ENCODE measurements around the gene SYNGAP1. TPM values are rescaled to one million over a fixed set of nuclear protein-coding genes. Genes with fewer than 3 reads are reported as not detected.

Gene SYNGAP1
- total RNA-seq, 1 experiment from 2014 or later, result 1.9 TPM

GRCh38 chr6:33423777-33424176 lies 3.9 kb downstream of the SYNGAP1 start:
- no peak overlapping the region for H2AFZ ChIP-seq (ENCODE audit: low read length)
- POLR2A ChIA-PET (ENCODE audit: unreplicated experiment), result no interaction called here
- no peak overlapping the region for H3K9ac ChIP-seq (ENCODE audit: low read length)
- H3K27me3 ChIP-seq (ENCODE audit: low read length), result no peaks in the 10 kb centered on the region
- no peaks in the 10 kb centered on the region for H3K79me2 ChIP-seq (ENCODE audit: low read length)
- H3K36me3 ChIP-seq (ENCODE audit: low read depth, low read length), result no peaks in the 10 kb centered on the region
- H3K4me2 ChIP-seq (ENCODE audit: low read length), result no peak overlapping the region
- no peaks in the 10 kb centered on the region for H3F3A ChIP-seq (ENCODE audit: low read length, unreplicated experiment)
- H3K27ac ChIP-seq (ENCODE audit: low read length), result no peak overlapping the region
- no peaks in the 10 kb centered on the region for H3K9me3 ChIP-seq (ENCODE audit: low read length)
- no peak for TF ChIP-seq EZH2 (IDR thresholded peaks at IDR 0.05; ENCODE audit: low read length, unreplicated experiment)
- H3K9me2 ChIP-seq (replicated peaks; ENCODE audit: low read length), result no peaks in the 10 kb centered on the region
- BruUV-seq (replicated peaks), result no TSS peak
- no peak for DNase-seq
- CTCF ChIA-PET, result no interaction called here
- intact Hi-C loops (cut with micrococcal nuclease), result no loop called here
- no peak overlapping the region for H3K4me3 ChIP-seq (ENCODE audit: low read length)
- H4K20me1 ChIP-seq (ENCODE audit: low read length), result no peaks in the 10 kb centered on the region
- no peak for ATAC-seq
- H3K4me1 ChIP-seq (ENCODE audit: insufficient read depth, low read length), result peaks cover 23% of the 10 kb centered on the region

- DNase-seq, result no peak
- no peaks in the 10 kb centered on the region for H4K20me1 ChIP-seq (ENCODE audit: low read length)
- POLR2A ChIA-PET (ENCODE audit: unreplicated experiment), result interaction anchor here (0.6 kb wide), 1 partner anchor 176 kb away, joined by 7 read pairs; no protein-coding TSS in a partner anchor
- no peaks in the 10 kb centered on the region for H3K36me3 ChIP-seq (ENCODE audit: low read depth, low read length)
- no peaks in the 10 kb centered on the region for H3K9me3 ChIP-seq (ENCODE audit: low read length)
- peak overlapping the region; percentile 71 for H3K9ac ChIP-seq (ENCODE audit: low read length)
- no peak for ATAC-seq
- H3K9me2 ChIP-seq (replicated peaks; ENCODE audit: low read length), result no peaks in the 10 kb centered on the region
- peak overlapping the region; percentile 57 for H3K27ac ChIP-seq (ENCODE audit: low read length)
- peak overlapping the region; percentile 76 for H2AFZ ChIP-seq (ENCODE audit: low read length)
- CTCF ChIA-PET, result interaction anchor here (0.6 kb wide), 1 partner anchor 162 kb away, joined by 8 read pairs; no protein-coding TSS in a partner anchor
- no peaks in the 10 kb centered on the region for H3K27me3 ChIP-seq (ENCODE audit: low read length)
- BruUV-seq (replicated peaks), result TSS peak; percentile 94
- peak overlapping the region; percentile 66 for H3K4me3 ChIP-seq (ENCODE audit: low read length)
- H3K4me2 ChIP-seq (ENCODE audit: low read length), result peak overlapping the region; percentile 89
- H3K79me2 ChIP-seq (ENCODE audit: low read length), result no peaks in the 10 kb centered on the region
- intact Hi-C loops (cut with micrococcal nuclease), result no loop called here
- no peaks in the 10 kb centered on the region for H3F3A ChIP-seq (ENCODE audit: low read length, unreplicated experiment)
- H3K4me1 ChIP-seq (ENCODE audit: insufficient read depth, low read length), result peaks cover 23% of the 10 kb centered on the region
- TF ChIP-seq CTCF (conservative IDR thresholded peaks at IDR 0.05; ENCODE audit: low read depth, low read length), result no peak
- TF ChIP-seq EZH2 (IDR thresholded peaks at IDR 0.05; ENCODE audit: low read length, unreplicated experiment), result no peak
- no peak for TF ChIP-seq EZH2phosphoT487 (IDR thresholded peaks at IDR 0.05; ENCODE audit: borderline replicate concordance, low read length)
These were observed 5.2 kb downstream of the SYNGAP1 start for GRCh38 chr6:33424855-33425667.

- H2AFZ ChIP-seq (ENCODE audit: low read length), result peak overlapping the region; percentile 76
- ATAC-seq (peak; percentile 63), DNase-seq (peak; percentile 77)
- H3K4me2 ChIP-seq (ENCODE audit: low read length), result peak overlapping the region; percentile 89
- no peaks in the 10 kb centered on the region for H3K9me3 ChIP-seq (ENCODE audit: low read length)
- H3K9me2 ChIP-seq (replicated peaks; ENCODE audit: low read length), result no peaks in the 10 kb centered on the region
- H3K27me3 ChIP-seq (ENCODE audit: low read length), result no peaks in the 10 kb centered on the region
- H3K4me1 ChIP-seq (ENCODE audit: insufficient read depth, low read length), result peaks cover 23% of the 10 kb centered on the region
- H3K79me2 ChIP-seq (ENCODE audit: low read length), result no peaks in the 10 kb centered on the region
- CTCF ChIA-PET, result interaction anchor here (0.6 to 1.3 kb wide), 4 partner anchors 19 to 163 kb away, joined by 3 to 8 read pairs (median 5); partner anchors contain the start of gene ZBTB22
- POLR2A ChIA-PET (ENCODE audit: unreplicated experiment), result interaction anchor here (0.6 kb wide), 1 partner anchor 109 kb away, joined by 5 read pairs; no protein-coding TSS in a partner anchor
- H4K20me1 ChIP-seq (ENCODE audit: low read length), result no peaks in the 10 kb centered on the region
- intact Hi-C loops (cut with micrococcal nuclease), result no loop called here
- peak overlapping the region; percentile 71 for H3K9ac ChIP-seq (ENCODE audit: low read length)
- TF ChIP-seq EZH2 (IDR thresholded peaks at IDR 0.05; ENCODE audit: low read length, unreplicated experiment) (no peak), CTCF (conservative IDR thresholded peaks at IDR 0.05; ENCODE audit: low read depth, low read length) (peak; percentile 58), EZH2phosphoT487 (IDR thresholded peaks at IDR 0.05; ENCODE audit: borderline replicate concordance, low read length) (no peak)
- H3K36me3 ChIP-seq (ENCODE audit: low read depth, low read length), result no peaks in the 10 kb centered on the region
- no peaks in the 10 kb centered on the region for H3F3A ChIP-seq (ENCODE audit: low read length, unreplicated experiment)
- BruUV-seq (replicated peaks), result no TSS peak
- H3K4me3 ChIP-seq (ENCODE audit: low read length), result peak overlapping the region; percentile 66
- peak overlapping the region; percentile 57 for H3K27ac ChIP-seq (ENCODE audit: low read length)
These were observed 6.1 kb downstream of the SYNGAP1 start for GRCh38 chr6:33425668-33426577.
